HG03097 (cell line): ENCODE data around the gene STARD7.
A peak's percentile ranks its signal among the peaks of the same experiment; 100 is the strongest.
"Not testable (repeated sequence)": the region's sequence is repeated elsewhere in the genome, so short reads cannot be mapped to it uniquely, and the experiment has no call there.

ENCODE experiments used
- ATAC-seq: cut with Tn5 transposase; IDR thresholded peaks from one replicate; pipeline ENCODE4 v1.9.1; 2021; ENCODE audit not compliant: unreplicated experiment, low FRiP score

The STARD7 gene

DNA sequence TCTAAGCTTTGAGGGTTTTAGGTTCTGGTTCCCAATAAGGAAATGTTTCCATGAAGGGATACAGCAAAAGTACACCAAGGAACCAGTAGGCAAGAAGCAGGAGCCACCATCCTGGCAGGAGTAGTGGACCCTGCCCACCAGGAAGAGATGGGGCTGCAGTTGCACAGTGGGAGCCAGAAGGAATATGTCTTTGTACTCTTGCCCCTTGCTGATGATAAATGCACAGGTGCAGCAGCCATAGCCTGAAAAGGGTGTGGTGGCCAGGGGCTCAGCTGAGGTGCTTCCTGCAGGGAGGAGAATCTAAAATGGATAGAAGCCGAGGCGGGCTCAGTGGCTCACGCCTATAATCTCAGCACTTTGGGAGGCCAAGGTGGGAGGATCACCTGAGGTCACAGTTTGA, 29.6 kb upstream of the STARD7 start:
- no peak for ATAC-seq

DNA sequence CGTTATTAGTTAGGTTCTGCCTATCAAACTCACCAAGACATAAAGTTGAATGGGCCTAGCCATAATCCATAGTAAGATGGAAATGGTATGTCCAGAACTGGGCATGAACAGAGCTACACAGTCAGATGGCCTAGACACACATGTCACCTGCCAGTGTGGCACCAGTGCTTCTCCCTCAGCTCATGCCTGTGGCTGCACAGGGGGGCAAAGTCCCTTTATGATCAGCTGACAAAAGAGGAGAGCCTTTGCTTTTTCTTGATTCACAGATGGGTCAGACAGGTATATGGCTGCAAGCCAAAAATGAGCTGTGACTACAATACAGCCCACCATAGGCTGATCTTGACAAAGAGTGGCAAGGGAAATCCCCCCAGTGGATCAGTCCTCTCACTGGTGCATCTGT, 28.3 kb upstream of the STARD7 start:
- no peak for ATAC-seq

DNA sequence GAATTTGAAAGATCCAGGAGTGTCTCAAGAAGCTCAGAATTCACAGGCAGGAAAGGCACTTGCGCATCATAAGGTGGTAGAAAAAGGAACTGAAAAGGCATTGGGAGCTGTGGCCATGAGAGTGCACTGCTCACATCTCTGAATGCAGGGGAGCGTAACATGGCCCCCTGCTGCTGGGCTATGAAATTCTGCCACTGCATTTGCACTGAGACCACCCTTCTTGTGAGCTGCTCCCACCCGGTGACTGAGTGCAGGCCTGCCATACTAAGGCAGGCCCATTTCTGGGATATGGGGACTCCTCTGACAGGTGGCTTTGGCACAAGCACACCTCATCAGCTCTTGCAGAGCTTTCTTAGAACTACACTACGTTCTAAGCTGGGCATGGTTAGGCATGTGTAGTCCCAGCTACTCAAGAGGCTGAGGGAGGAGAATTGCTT, 25.3 kb upstream of the STARD7 start:
- peak; percentile 72 for ATAC-seq

DNA sequence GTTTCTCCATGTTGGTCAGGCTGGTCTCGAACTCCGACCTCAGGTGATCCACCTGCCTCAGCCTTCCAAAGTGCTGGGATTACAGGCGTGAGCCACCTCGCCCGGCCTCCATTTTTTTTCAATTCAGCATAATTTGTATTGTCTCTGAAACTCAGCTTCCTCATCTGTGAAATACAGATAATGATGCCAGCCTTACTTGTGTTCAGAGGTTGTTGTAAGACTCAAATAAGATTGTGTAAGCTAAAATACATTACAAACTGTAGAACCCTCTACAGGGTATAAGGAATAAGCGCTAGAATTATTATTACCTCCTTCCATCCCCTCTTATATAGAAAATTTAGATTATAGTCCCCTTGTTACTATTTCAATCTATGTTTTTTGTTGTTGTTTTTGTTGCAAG, 24.8 kb upstream of the STARD7 start:
- ATAC-seq, result no peak

DNA sequence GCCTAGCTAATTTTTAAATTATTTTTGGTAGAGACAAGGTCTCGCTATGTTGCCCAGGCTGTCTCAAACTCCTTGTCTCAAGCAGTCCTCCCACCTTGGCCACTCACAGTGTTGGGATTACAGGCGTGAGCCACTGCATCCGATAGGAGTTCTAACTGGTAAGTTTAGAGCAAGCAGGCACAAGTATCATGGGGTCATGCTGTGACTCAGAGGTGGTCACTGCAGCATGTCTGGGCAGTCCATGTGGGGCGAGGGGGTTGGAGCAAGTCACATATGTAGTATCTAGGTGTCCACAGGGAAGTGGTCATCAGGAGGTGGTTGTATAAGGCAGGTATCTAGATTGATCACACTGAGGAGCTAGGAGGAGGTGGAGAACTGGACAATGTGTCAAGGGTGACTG, 22.7 kb upstream of the STARD7 start:
- ATAC-seq, result no peak

DNA sequence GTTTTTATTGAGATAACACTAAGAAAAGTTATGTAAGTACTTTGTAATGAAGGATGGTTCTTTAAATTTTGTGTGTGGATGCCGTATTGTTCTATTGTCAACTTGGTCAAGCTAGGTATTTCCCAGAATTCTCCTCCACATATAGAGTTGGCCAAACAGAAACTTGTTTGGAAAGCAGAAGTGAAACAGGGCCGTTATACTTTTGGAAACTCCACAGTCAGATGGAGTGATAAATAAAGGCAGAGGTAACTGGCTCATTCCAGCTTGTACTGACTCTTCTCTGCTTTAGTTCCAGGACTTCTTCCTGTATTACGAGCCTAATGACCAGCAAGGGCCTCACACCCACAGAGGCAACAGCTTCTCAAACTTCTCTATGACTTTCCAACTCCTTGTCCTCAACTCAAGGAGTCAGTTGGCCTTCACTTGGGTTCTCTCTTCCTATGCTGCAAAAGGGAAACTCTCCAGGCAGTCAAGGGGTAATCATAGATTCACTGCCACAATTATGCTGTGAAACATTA, 16.4 kb upstream of the STARD7 start:
- ATAC-seq, result peak; percentile 80

DNA sequence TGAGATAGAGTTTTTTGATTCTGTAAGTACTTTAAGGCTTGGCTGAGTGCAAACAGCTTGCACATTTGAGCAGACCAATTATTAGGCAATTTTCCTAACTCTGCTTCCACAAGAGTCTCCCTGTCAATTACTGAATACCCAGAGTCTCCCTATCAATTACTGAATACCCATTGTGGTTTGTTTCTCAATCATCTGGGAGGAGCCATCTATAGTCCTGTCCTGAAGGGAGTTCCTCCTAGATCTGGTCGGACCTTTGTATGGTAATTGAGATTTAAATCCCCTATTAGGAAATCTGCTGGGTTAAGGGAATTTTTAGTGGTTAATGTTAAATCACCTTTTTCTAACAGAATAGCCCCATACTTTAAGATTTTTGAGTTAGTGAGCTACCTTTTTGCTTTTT, 12.5 kb upstream of the STARD7 start:
- not testable (repeated sequence) for ATAC-seq

DNA sequence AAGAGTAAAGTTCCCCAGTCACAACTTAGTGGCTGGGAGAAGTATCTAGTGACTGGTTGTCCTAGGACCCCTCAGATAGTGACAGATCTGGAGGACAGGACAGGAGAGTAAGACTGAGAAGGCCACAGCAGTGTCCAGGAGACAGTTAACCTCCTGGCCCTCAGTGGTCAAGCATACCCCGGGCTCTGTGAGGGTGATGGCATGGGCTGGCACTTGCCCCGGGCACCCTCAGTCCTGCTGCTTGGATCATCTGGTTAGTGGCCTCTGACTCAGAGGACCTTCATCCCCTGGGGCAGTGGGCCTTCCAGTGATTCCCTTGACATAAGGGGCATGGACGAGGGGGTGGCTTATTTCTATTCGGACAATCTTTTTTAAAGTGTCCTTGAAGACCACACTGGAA, 11.3 kb upstream of the STARD7 start:
- ATAC-seq, result not testable (repeated sequence)

DNA sequence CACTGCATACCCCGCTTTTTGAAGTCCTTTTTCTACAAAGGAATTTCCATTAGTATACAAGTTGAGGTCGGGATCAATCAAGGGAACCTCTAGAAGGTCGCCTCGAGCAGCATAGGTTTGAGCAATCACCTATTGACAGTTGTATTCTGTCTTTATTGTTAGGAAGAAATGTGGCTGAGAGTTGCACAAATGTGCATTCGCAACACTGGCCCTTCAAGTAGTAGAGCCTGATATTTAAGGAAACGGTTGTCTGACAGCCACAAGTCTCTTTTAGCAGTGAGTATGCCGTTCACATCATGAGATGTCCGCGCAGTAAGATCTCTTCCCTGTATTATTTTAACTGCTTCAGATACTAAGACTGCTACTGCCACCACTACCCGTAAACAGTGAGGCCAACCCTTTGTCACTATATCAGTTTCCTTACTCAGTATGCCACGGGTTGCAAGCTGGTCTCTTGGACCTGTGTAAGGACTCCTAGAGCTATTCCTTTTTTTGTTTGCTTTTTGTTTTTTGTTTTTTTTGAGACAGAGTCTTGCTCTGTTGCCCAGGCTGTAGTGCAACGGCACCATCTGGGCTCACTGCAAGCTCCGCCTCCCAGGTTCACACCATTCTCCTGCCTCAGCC, 10.0 kb upstream of the STARD7 start:
- ATAC-seq, result no peak

DNA sequence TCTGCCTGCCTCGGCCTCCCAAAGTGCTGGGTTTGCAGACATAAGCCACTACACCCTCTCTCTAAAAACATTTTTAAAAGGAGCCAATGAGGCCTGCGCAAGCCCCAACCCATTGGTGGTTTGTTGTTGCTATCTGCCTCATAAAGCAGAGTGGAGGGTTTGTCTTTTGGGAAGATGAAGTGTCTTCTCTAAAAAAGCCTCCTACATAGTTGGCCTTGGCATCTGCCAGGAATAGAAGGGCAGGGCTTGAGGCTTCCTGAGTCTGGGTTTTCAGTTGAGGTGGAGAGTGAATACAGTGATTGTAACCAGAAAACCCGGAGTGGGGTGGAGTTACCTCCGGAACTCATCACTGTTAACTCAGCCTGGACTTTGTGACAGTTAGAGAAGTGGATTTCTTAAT, 5.9 kb upstream of the STARD7 start:
- no peak for ATAC-seq

DNA sequence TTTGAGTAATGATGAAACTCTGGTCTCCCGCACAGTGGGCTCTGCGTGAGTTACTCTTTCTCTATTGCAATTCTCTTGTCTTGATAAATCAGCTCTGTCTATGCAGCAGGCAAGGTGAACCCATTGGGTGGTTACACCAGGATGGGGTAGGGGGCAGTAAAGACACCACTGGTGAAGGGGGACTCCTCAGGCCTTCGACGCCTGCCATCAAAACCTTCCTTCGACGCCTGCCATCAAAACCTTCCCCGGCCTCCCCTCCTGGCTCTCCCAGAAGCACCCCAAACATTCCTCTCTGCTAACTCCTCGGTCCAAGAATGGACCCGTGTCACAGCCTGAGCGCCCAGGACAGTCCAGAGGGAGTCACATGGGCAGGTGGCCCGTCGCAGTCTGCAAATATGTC, 4.8 kb upstream of the STARD7 start:
- no peak for ATAC-seq

DNA sequence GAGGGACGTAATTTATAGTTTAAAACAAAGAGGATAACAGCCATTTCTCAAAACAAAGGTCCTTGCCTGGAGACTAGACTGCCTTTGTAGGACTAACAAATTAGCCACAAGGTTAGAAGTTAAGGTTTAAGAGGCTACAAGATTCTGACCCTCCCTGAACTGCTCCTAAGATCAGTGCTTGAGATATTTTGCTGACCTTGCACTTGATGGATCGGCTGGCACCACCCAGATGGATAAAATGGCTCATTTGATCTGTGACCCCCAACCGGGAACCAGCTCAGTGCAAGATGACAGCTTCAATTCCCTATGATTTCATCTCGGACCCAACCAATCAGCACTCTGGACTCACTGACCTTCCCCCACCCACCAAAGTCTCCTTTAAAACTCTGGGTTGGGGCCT, 3.7 kb upstream of the STARD7 start:
- no peak for ATAC-seq

DNA sequence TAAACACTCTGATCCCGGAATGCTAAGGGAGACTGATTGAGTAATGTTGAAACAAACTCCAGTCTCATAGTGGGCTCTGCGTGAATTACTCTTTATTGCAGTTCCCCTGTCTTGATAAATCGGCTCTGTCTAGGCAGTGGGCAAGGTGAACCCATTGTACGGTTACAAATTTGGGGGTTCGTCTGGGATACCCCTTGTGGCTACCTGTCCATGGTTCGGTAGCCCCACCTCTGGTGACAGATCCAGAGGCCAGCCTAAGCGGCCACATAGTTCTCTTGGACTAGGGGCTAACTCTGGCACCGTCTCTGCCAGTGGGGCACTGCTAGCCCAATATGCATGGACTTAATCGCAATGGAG, 1.1 kb upstream of the STARD7 start:
- ATAC-seq, result no peak

DNA sequence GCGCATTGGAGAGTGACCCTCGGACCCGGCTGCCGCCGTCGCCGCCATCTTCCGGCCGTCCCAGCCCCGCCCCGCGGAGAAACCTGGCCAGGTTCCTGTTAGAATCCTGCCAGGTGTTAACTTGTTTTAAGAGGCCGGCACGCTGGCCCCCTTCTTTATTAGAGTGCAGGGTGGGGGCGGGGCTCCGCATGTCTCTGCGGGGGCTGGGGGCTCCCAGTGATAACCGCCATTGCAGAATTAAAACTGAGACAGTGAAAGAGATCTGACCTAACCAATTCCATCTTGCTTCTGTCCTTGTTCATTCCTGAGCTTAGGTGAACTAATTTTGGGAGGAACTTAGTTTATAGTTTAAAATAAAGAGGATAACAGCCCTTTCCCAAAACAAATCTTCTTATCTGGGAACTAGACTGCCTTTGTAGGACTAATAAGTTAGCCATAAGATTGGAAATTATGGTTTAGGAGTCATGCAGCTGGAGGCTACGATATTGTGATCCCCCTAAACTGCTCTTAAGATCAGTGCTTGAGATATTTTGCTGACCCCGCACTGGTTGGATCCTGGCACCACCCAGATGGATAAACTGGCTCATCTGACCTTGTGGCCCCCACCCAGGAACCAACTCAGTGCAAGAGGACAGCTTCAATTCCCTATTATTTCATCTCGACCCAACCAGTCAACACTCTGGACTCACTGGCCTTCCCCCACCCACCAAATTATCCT, 543 bp upstream of the STARD7 start:
- ATAC-seq, result no peak

DNA sequence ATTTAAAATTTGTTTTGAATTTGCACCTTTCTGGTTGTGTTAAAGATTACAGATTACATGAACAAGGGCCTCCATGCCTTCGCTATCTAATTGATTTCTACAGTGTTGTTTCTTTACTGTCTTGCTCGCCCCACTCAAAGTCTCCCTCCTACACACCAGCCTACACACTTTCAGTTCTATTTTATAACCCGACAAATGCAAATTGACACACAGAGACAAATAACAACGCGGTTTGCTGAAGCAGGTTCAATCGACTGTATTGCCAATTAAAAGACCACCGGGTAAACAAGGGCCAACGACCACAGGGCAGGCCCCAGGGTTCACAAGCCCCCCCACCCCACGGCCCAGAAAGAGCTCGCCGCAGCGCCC, 869 bp downstream of the STARD7 start:
- no peak for ATAC-seq

DNA sequence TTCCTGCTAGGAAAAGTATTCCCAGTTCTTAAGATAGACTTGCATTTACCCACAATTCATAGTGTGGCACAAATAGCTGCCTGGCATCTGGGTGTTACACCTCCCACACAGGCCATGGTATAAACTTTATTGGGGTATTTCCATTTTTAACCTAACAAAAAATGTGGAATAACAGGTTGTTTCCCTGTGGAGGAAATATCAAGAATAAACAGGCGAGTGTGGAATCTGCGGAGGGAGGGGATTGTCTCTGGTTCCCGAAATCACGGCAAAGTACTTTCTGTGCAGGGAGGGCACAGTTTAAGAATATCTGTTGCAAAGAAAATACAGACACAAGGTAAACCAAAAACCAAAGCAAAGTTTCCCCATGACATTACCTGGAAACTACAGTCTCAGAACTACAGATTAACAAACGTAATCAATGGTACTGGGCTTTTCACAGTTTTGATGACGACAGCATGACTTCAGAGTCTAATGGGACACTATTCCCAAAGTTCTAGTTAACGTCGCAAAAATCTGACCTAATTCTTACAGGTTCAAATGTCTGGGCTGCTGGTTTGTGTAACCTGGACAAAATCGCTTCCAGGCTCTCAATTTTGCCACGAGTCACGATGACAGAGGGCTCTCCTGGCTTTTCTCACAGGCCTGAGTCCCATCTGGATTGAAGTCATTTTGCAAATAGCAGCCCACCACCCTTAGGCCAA, 1.4 kb downstream of the STARD7 start:
- ATAC-seq, result no peak

DNA sequence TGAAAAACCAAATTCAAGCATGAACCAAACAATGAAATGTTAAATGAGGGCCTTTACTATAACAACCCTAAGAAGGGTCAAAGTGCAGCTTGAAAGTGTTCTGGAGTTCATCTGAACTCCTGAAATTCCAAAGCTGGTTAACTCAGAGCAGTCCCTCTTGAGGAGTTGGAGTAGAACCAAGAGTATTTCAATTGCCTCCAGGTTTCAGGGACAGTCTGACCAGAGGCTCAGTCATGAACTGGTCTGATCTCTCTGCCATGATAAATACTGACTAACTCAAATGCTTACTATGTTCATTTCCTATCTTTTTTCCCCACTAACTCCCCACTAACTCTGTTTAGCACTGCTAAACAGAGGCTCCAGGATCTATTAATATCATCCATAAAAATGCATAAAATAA, 2.7 kb downstream of the STARD7 start:
- no peak for ATAC-seq

DNA sequence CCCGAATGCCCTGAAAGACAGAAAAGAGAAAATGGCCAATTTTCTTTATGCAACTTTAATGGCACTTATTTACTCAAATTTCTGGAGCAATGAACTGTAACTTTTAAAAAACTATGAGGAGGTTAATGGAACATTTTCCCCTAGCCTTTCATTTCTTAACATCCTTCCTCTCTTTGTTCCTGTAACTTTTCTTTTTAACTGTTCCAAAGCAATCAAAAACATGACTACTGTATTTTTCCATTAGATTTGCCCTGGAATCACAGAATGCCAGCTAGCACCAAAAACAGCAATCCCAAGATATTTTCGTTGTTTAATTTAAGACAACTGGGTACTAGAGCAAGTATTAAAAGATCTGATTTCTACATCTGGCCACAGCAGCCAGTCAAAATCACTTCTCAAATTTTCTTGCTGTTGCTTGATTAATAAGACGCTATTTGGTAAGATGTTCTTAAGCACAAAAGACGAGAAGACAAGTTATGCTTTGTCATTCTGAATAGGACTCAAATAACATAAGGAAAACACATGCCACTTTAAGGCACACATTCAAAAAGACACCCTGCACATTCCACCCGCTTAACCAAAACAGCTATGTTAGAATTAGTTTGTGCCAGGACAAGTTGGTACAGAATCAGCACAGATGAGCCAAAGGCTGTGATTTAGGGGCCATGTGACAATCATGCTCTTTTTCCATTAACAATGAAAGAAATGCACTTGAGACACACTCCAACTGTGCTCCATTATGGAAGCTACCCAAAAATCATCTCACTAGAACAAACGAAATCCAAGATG, 3.6 kb downstream of the STARD7 start:
- no peak for ATAC-seq

DNA sequence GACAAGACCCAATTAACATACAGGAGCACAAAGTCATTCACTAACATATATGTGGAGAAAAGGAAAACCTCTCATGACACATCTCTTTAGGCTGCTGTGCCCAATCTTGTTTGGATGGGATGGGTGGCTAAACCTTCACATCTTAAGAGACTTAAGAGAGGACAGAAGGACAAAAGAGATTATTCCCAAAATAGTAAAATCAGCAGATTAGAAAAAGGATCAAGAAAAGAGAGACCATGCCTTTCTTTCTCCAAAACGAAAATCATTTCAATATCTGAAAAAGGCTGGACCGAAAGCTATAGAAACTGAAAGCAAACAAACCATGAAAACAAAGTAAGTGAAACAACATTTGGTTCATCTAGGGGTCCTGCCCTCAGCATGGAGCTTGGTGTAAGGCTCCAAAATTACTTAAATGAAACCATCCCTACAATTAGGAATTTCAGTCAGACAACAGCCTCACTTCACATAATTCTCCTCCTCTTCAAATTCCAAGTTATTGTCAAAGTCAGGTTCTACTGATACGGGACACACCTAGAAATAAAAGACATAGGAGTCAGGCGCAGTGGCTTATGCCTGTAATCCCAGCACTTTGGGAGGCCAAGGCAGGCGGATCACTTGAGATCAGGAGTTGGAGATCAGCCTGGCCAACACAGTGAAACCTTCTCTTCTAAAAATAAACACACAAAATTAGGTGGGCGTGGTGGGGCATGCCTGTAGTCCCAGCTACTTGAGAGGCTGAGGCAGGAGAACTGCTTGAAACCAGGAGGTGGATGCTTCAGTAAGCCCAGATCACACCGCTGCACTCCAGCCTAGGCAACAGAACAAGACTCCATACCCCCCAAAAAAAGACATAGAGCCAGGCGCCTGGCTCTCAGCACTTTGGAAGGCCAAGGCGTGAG, 5.2 kb downstream of the STARD7 start:
- ATAC-seq, result no peak
